Stomach smooth muscle (tissue), 2 donors: ENCODE data around the gene RFNG.
A peak's percentile ranks its signal among the peaks of the same experiment; 100 is the strongest.

Experiments used
- H3K27ac ChIP-seq: one replicate; pipeline ENCODE4 v1.7.0; 2013; ENCODE audit warnings: mild to moderate bottlenecking, low read length, inconsistent platforms
- H3K27me3 ChIP-seq, 2 donors: one replicate each; pipeline ENCODE4 v1.7.0; 2013; ENCODE audit warnings: low read length in 2 of 2; ENCODE audit not compliant: insufficient read depth in 2 of 2, control insufficient read depth in 1 of 2
- H3K36me3 ChIP-seq, 2 donors: one replicate each; pipeline ENCODE4 v1.7.0; 2013; ENCODE audit warnings: low read length in 2 of 2; ENCODE audit not compliant: control insufficient read depth in 2 of 2, insufficient read depth in 2 of 2
- H3K4me1 ChIP-seq: one replicate; pipeline ENCODE4 v1.7.0; 2013; ENCODE audit warnings: low read length; ENCODE audit not compliant: control insufficient read depth, insufficient read depth
- H3K4me3 ChIP-seq, 2 donors: one replicate each; pipeline ENCODE4 v1.7.0; 2013; ENCODE audit warnings: low read length in 2 of 2
- H3K9ac ChIP-seq, 2 donors: one replicate each; pipeline ENCODE4 v1.7.0; 2013; ENCODE audit warnings: low read length in 2 of 2, mild to moderate bottlenecking in 1 of 2
- H3K9me3 ChIP-seq, 2 donors: one replicate each; pipeline ENCODE4 v1.7.0; 2013; ENCODE audit warnings: low read length in 2 of 2; ENCODE audit not compliant: control insufficient read depth in 2 of 2
- donor health status: healthy.
- donor health status: Pancreatic carcinoma.

The RFNG gene

DNA sequence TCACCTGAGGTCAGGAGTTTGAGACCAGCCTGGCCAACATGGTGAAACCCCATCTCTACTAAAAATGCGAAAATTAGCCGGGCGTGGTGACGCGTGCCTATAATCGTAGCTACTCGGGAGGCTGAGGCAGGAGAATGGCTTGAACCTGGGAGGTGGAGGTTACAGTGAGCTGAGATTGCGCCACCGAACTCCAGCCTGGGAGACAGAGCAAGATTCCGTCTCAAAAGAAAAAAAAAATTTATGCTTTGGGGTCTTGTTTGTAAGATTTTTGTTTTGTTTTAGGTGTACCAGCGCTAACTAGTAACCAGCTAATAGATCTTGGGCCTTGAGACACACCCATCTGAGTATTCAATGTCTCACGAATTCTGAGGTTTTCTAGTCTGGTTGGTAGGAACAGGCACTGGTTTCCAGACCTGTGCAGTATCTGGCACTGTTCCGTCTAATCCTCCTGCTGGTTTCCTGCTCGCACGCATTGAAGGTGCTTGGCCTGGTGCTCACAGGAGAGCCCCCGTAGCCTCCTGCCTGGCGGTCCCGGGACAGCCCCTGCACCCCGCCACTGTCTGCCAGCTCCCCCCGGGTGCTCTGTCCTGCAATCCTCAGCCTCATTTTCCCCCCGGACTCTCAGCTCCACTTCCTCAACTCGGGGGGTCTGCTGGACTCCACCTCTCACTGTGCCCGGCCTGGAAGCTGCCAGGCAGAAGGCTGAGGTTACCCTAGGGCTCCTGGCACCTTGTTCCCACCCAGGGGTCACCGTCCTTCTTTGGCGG lies 24.6 kb upstream of the RFNG start:
- Histone ChIP-seq H3K4me1 (no peaks in the 10 kb centered on the region), H3K9ac (no peak overlapping the region), H3K36me3 (peaks cover 1 to 8% of the 10 kb centered on the region in 2 donors), H3K9me3 (no peaks in the 10 kb centered on the region), H3K4me3 (no peak overlapping the region), H3K27ac (no peak overlapping the region), H3K27me3 (no peaks in the 10 kb centered on the region)

- Histone ChIP-seq H3K4me3 (no peak overlapping the region), H3K9ac (no peak overlapping the region), H3K4me1 (no peaks in the 10 kb centered on the region), H3K27me3 (no peaks in the 10 kb centered on the region), H3K9me3 (no peaks in the 10 kb centered on the region), H3K36me3 (no peaks in the 10 kb centered on the region), H3K27ac (no peak overlapping the region)
These were observed 21.8 kb upstream of the RFNG start for GRCh38 chr17:82073446-82073845.

DNA sequence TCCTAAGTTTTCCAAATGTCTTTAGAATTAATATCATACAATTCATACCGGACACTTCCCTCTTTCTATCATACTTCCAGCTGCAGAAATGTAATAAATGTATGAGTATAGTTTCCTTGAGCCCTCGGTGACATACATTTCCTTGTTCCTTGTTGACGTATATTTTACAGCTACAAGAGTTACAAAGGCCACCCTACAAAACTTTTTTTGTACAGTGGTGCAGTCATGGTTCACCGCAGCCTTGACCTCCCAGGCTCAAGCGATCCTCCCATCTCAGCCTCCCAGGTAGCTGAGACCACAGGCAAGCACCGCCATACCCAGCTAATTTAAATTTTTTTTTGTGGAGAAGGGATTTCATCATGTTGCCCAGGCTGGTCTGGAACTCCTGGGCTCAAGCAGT lies 21.2 kb upstream of the RFNG start:
- Histone ChIP-seq H3K27ac (no peak overlapping the region), H3K9me3 (no peaks in the 10 kb centered on the region), H3K9ac (no peak overlapping the region), H3K4me1 (no peaks in the 10 kb centered on the region), H3K27me3 (no peaks in the 10 kb centered on the region), H3K36me3 (no peaks in the 10 kb centered on the region), H3K4me3 (no peak overlapping the region)

DNA sequence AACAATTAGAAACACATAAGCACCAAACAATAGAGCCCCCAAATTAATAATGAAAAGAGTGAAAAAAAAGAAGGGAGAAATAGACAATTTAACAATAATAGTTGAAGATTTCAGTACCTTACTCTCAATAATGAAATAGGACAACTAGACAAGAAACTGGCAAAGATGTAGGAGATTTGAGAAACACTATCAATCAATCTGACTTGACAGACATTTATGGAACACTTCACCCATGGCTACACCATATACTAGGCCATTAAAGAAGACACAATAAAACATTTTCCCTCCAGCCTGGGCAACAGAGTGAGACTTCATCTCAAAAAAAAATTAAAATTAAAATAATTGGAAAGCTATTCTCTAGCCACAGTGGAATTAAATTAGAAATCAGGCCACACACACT lies 19.0 kb upstream of the RFNG start:
- Histone ChIP-seq H3K27ac (no peak overlapping the region), H3K9me3 (no peaks in the 10 kb centered on the region), H3K4me1 (peaks cover 7% of the 10 kb centered on the region), H3K27me3 (no peaks in the 10 kb centered on the region), H3K4me3 (no peak overlapping the region), H3K9ac (no peak overlapping the region), H3K36me3 (no peaks in the 10 kb centered on the region)

- peak within 1 kb of the TSS; percentile 83 to 89 for H3K9ac ChIP-seq
- peak within 1 kb of the TSS; percentile 82 to 83 for H3K4me3 ChIP-seq
- peaks cover 23% of the 10 kb centered on the region for H3K4me1 ChIP-seq
- no peaks in the 10 kb centered on the region for H3K9me3 ChIP-seq
- no peaks in the 10 kb centered on the region for H3K27me3 ChIP-seq
- H3K27ac ChIP-seq, result peak within 1 kb of the TSS; percentile 81
- peaks cover 3 to 15% of the 10 kb centered on the region in 2 donors for H3K36me3 ChIP-seq
These were observed 14.2 kb upstream of the RFNG start, which contains the start of gene DUS1L for GRCh38 chr17:82065638-82066303. TSS of gene DUS1L (minus strand) at chr17:82065804. CDS start at chr17:82065059, 745 bp downstream.

DNA sequence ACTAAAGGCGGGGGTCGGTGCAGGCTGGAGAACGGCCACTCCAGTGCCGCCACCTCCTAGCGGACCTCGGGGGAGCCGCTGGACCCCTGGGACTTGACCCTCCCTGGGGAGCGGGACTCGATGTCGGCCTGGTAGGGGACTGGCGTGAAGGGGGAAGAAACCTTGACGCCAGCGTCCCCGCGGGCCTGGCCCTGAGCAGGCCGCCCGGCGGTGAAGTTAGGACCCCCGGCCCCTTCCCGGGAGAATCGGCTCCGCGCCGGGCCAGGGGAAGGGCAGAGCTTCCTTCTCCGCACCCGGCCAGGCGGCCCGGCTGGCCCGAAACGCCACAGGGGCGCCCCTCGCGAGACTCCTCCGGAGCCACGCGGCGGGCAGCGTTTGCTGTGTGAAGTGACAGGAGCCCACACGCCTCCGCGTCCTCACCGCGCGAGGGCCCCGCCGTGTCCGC lies 13.6 kb upstream of the RFNG start:
- H3K36me3 ChIP-seq, result peaks cover 3 to 18% of the 10 kb centered on the region in 2 donors
- no peaks in the 10 kb centered on the region for H3K9me3 ChIP-seq
- H3K4me3 ChIP-seq, result peak overlapping the region; percentile 82 to 83
- peak overlapping the region; percentile 60 for H3K27ac ChIP-seq
- peaks cover 23% of the 10 kb centered on the region for H3K4me1 ChIP-seq
- peak overlapping the region; percentile 83 to 89 for H3K9ac ChIP-seq
- H3K27me3 ChIP-seq, result no peaks in the 10 kb centered on the region

DNA sequence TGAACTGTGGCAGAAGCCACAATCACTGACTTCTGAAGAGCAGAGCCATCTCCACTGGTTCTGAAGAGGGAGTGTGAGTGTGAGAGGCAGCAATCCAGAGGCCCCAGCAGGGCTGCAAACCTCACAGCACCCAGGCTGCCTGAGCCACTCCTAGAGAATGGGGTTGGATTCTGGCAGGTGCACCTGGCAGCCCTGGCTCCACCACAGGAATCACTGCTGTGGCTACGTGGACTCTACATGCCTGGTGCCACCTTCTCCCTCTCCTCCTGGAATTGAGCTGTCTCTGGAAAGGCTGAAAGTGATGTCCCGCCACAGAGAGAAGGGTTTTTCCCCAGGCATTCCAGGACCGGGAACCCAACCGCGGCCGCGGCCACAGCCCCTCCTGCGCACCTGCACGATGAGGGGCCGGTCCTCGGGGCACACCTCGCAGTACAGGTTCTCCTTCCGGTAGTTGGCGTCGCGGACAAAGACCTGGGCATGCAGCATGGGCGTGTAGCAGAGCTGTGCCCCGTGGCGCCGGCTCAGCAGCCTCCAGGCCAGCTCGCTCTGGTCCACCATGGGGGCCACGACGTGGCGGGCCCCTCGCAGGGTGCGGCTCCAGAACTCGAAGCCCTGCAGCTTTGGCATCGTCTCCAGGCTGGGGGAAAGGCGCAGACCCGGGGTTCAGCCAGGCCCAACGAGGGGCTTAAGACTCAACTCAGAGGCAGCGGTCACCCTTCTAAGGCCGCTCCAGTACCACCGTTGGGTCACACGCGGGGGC lies 13.0 kb upstream of the RFNG start:
- no peaks in the 10 kb centered on the region for H3K27me3 ChIP-seq
- H3K27ac ChIP-seq, result peak overlapping the region; percentile 60

GRCh38 chr17:82063424-82064415 lies 12.1 kb upstream of the RFNG start:
- peaks cover 3 to 24% of the 10 kb centered on the region in 2 donors for H3K36me3 ChIP-seq
- H3K27me3 ChIP-seq, result no peaks in the 10 kb centered on the region
- peak overlapping the region in 1 of 2 donors; percentile 83 for H3K4me3 ChIP-seq
- H3K9ac ChIP-seq, result no peak overlapping the region
- no peak overlapping the region for H3K27ac ChIP-seq
- H3K9me3 ChIP-seq, result no peaks in the 10 kb centered on the region
- H3K4me1 ChIP-seq, result peaks cover 23% of the 10 kb centered on the region

More for the DNA sequence above, 13.0 kb upstream of the RFNG start:
- peaks cover 23% of the 10 kb centered on the region for H3K4me1 ChIP-seq
- H3K36me3 ChIP-seq, result peaks cover 3 to 23% of the 10 kb centered on the region in 2 donors
- peak overlapping the region; percentile 82 to 83 for H3K4me3 ChIP-seq
- peak overlapping the region; percentile 83 to 89 for H3K9ac ChIP-seq
- H3K9me3 ChIP-seq, result no peaks in the 10 kb centered on the region

DNA sequence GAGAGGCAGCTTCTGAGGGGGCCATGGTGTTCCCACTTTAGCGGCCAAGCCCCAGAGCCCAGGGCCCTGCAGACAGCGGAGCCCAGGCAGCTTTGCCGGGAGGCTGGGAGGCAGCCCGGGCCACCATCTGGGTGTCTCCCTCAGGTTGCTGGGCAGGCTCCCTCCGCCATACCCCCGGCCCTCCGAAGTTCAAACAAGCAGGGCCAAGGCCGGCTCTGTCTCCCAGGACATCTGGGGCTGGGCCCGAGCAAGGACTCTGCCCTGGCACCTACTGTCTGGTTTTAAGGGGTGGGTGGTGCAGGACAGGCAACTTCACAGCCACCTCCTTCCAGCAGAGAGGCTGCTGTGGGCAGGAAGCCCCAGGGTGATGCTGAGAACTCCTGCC lies 11.4 kb upstream of the RFNG start:
- H3K36me3 ChIP-seq, result peaks cover 5 to 26% of the 10 kb centered on the region in 2 donors
- H3K9me3 ChIP-seq, result no peaks in the 10 kb centered on the region
- peaks cover 23% of the 10 kb centered on the region for H3K4me1 ChIP-seq
- H3K27me3 ChIP-seq, result no peaks in the 10 kb centered on the region
- H3K27ac ChIP-seq, result no peak overlapping the region
- H3K9ac ChIP-seq, result no peak overlapping the region
- no peak overlapping the region for H3K4me3 ChIP-seq
